Activated CD4-positive, alpha-beta T cell treated with anti-CD3 and anti-CD28 coated beads, Interleukin-2, Interleukin-4, amounts not matched to agents 100 ng/mL and 50 ng/mL, durations not matched to agents 16 hours and 8 hours (primary cell): ENCODE measurements around the gene PLA2G6.
A peak's percentile ranks its signal among the peaks of the same experiment; 100 is the strongest.

Experiments used
- DNase-seq: peaks from one replicate; pipeline ENCODE4 v3.0.0-alpha.2; 2020; ENCODE audit warnings: low spot score

PLA2G6 gene

DNA sequence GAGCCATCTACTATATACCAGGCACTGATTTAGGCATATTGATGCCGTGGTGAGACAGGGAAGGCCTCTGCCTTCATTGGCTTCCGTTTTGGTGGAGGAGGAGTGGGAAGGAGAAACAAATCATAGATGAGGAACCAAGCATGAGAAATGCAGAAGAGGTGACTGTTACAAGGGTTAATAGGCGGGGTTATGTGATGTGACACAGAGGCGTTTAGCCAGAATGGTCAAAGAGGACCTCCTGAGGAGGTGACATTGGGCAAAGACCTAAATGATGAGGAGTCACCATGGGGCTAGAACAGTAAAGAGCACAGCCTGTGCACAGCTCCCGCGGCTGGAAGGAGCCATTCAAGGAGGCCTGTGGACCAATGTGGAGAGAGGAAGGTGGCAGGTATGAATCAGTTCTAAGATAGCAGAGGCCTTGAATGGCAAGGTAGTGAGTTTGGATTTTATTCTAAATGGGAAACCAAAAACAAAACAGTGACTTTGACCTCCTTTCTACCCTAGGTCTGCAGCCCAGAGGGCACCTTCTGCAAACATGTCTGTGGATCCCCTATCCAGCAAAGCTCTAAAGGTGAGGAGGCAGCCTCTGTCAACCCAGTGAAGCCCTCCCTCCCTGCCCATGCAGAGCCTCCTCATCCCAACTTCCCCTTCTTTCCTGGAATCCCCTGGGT is 31.8 kb upstream of the PLA2G6 start:
- DNase-seq: no peak

DNA sequence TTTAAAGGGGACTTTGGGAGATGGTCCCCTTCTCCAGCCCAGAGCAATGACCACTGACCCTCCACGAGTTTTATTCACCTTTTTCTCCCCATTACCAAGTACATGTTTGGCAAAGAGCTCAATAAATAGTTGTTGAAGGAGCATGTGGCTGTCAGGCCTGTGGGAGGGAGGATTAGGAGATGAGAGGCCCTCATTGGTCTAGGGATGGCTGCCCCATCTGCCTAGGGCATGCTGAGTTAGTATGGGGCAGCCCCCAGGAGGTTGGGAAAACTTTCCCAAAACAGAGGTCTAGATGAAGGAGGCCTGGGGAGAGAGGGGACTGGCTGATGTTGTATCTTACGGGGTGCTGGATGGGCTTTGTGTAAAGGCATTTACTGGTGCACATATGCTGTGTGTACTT is 30.8 kb upstream of the PLA2G6 start:
- DNase-seq: no peak

DNA sequence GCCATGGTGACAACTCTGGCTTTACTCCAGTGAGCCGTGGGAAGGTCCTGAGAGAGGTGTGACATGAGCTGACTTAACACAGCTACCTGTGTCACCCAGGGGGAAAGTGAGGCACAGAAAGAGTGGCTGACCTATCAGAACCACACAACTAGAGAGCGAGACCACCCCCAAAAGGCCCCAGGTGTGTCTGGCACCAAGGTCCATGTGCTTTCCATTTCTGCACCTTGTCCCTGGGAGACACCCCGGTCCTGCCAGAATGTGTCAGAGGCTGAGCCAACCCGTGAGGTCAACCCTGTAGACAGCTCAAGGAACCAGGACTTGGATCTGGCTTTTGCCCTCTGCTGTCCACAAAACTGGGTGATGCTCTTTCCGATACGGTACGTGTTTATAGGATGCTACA is 29.9 kb upstream of the PLA2G6 start:
- no peak for DNase-seq

DNA sequence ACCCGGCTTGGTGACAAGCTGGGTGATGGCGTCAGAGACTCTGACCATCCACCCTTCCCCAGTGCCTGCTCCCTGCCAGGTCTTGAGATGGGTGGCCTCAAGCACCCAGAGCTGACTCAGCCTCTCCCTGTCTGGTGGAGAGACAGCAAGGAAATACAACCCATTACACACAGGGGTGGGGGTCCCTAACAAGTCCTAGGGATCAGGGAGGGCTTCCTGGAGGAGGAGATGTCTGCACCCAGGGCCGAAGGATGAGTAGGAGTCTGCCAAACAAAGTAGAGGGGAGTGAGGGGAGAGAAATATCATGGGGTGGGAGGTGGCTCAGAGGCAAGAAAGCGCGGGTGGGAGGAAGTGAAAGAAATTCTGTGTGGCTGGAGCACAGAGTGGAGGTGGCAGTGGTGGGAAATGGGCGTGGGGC is 26.9 kb upstream of the PLA2G6 start:
- no peak for DNase-seq

DNA sequence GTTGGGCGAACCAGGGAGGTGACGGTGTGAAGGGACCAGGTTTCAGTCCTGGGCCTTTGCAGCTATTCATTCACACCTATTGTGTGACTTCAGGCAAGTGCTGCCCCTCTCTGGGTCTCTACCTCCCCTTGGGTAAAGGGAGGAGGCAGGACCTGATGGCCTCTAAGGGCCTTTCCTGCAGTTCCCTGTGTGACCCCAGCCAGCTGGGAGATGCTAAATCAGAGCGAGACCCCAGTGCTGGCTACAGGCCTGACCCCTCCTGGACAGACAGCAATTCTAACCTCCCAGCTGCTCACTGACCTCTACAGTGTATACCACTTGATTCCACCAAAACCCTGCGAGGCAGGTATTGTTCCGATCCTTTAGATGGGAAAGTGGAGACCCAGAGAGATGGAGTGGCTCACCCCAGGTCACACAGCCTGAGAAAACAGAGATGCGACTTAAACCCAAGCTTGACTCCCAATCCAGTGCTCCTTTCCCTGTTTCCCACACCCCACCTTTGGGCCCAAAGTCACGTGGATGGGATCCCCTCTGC is 26.3 kb upstream of the PLA2G6 start:
- DNase-seq: no peak

DNA sequence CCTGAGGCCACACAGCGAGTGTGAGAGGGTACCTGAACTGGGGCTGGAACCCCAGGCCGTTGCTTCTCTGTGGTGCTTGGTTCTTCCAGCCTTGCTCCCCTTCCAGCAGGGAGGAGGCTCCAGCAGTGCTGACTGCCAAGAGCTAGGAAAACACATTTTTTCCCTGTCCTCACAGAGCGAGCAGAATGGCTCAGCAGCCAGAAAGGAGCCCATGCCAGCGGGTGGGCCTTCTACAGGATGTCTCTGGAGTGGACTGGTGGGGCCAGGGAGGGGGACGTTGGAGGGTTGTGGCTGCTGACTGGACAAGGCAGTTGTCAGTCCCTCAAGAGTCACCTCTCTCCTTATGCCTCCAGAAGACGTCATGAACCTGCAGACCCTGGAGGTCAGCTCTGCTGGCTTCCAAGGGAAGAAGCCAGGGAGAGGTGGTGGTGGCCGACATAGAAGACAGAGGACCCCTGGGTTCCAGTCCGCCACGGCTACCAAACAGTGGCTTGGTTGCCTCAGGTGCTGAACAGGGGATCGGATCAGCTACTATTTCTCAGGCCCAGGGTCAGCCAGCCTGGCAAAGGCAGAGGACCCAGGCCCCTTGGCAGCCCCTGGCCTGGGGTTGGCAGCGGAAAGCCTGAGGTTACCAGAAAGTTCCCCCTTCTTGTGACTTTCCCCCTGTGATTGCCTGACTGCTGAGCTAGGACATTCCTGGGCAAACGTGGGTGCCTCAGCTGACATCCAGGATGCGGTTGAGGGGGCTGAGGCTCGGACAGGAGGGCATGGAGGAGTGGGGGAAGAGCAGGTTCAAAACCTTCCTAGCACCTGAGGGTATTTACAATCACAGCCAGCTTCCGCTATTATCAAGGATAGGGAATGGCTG is 23.9 kb upstream of the PLA2G6 start:
- no peak for DNase-seq

DNA sequence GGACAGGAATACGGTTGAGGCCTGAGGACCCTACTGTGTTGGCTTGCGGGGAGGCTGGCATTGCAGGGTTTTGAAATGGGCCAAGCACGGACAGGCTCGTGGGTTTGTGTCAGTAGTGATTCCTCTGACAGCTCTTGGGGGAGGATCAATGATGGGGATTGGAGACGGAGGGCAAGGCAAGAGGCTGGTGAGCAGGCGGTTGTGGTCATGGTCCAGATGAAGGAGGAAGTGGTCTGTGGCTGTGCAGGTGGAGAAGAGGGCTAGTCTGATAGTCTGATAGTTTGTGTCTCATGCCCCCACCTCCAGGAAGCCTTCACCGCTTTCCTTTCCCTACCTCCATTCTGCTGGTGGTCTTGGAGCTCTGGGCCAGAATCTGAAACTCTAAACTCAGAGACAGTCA is 23.2 kb upstream of the PLA2G6 start:
- no peak for DNase-seq

DNA sequence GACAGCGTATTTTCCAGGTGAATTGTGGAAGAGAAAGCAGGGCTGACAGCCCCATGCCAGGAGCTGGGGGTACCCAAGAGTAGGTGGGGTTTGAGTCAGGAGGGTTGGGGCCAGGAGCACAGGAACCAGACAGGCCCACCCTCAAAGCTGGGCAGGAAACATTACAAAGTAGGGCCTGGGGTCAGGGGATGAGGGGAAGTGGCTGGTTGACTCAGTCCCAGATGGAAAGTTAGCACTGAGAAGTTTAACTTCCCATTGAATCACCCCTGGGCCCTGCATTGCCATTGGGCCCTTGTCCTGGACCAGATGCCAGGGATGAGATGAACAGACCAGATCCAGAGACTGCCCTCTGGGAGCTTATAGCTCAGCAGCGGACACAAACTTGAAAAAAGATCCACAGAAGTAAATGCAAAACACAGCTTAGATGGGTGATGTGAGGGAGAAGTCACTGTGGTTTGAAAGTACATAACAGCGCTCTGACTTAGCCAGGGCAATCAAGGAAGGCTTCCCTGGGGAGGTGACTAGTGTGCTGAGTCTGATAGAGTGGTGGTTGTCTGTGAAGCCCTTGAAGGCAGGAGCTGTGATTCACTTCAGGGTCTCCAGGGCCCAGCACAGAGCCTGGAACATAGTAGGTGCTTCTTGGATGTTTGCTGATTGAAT is 22.4 kb upstream of the PLA2G6 start:
- DNase-seq: no peak

DNA sequence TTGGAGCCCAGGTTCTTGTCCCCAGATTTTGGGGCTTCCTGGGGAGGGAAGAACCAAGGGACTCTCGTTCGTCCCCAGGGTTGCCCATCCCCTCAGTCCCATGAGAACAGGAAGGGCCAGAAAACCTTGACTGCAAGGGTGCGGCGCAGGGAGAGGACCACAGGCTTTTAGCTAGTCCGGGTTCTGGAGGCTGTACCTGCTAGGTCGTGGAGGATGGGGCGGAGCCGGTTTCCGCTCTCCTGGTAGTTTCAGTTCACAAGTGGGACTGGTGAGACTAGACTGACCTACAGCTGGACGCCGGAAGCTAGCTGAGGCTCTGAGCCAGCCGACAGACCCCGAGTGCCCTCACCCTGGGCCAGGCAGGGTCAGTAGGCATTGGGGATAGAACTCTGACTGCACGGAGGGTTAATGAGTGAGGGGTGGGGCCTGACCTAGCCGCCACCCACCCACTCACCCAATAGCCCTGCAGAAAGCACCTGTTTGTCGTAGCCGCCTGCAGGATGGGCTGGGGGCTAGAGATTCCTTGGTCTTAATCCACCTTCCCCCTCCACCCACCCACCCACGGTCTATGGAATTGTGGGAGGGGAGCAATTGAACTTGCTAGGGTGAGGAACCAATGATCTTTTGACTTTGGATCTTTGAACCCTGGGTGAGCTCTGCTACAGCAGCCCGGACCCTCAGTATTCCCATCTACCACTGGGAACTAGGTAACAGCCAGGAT is 21.6 kb upstream of the PLA2G6 start:
- no peak for DNase-seq

DNA sequence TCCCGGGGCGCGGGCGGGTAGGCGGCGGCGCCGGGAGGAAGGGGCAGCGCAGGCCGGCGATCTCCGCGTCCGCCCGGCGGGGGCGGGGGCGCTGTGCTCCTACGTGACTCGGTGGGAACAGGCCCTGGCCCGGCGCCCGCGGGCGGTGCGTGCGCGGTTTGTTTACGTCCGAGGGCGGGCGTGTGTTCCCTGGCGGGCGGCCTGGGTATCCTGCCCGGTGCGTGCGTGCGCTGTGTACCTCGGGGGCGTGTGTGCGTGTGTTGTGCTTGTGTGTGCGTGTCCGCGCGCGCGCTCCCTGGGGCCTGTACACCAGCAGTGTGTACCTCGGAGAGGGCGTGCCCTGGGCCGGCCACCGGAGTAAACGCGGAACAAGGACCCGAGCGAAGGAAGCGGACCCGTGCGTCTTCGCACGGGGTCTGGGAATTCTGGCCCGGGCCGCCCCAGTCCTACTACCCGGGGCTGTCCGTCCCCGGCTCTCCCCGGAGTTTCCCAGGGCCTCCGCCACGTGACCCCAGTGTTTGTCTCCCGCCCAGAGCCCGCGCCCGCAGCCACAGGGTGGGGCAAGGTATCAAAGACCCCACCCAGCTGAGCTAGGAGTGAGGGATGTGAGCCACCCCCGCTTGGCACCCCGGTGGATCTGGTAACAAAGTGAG is 20.9 kb upstream of the PLA2G6 start:
- no peak for DNase-seq

DNA sequence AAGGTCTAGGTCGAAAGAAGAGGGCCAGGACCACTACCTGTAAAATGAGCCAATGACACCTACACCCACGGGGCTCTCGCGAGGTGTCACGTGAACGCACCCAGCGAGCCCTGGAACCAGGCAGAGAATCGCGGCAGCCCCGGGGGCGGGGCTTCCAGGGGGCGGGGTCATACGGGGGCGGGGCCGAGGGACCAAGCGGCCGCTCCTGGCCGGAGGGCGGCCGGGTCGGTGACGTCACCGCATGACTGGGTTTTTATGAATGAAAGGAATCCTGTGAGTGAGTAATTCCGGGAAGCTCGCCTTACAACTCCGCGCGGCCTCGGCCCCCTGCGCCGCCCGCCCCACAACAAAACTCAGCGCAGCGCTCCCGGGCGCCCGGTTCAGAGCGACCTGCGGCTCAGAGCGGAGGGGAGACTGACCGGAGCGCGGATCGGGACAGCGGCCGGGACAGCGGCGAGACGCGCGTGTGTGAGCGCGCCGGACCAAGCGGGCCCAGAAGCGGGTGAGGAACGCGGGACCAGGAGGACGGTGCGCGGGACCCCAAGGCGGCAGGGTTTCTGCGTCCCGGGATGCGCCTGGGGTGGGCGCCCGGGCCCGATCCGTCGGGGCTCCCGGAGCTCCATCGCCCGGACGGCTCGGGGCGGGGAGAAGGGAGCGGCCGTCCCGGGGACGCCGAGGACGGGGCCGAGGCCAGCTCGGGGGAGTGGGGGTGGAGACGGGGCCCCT is 20.2 kb upstream of the PLA2G6 start, which contains the start of gene MAFF:
Gene MAFF (plus strand): TSS at position 284 of the 726 bp plus-strand sequence. CDS start 11,860 bp downstream, outside the sequence.
- DNase-seq: peak; percentile 96

DNA sequence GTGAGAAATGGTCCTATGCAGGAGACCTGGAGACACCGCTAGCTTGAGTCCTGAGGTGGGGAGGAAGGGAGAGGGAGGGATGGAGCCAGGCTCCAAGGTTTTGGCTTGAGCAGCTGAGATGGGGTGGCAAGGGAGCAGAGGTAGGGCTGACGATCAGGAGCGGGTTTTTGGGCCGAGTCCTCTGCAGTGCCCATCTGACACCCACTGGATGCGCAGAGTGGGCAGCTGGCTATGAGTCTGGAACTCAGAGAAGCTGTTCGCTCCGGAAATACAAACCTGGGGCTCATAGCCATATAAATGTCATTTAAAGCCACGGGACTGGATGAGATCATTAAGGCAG is 19.7 kb upstream of the PLA2G6 start:
- DNase-seq: no peak

DNA sequence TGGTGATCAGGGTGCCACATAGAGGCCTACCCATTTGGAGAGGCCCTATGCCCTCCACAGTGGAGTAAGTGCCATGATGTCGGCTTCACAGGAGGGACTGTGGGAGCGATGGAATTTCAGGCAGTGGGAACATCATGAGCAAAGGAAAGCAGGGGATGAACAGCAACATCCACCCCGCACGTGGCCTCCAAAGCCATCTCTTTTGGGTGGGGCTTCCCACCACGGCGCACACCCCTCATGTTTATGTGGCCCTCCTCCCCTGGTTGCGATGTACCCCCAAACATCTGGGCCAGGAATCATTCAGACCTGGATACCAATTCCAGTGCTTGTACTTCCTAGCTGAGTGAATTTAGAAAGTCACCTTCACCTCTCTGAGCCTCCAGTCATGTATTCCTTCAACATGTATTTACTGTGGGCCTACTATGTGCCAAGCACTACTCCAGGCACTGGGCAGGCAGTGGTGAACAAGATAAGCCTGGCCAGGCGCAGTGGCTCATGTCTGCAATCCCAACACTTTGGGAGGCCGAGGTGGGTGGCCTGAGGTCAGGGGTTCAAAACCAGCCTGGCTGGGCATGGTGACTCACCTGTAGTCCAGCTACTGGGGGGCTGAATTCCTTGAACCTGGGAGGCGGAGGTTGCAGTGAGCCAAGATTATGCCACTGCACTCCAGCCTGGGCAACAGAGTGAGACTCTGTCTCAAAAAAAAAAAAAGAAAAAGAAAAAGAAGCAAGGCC is 18.4 kb upstream of the PLA2G6 start:
- no peak for DNase-seq

DNA sequence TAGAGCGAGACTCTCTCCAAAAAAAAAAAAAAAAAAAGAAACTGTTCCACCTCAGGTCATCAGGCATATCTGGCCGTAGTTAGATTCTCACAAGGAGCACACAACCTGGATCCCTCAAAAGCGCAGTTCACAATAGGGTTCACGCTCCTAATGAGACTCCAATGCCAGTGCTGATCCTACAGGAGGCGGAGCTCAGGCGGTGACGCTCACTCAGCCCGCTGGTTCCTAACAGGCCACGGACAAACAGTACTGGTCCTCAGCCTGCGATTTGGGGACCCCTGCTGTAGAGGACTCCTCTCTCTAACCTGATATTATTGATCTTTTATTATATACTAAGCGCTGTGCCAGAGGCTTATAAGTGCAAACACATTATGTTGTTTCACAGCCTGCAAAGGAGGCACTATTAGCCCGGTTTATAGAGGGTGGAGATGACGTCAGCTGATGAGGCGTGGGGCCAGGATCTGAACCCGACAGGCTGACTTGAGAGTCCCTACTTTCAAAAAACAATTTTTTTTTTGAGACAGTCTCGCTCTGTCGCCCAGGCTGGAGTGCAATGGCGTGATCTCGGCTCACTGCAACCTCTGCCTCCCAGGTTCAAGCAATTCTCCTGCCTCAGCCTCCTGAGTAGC is 15.3 kb upstream of the PLA2G6 start:
- no peak for DNase-seq

DNA sequence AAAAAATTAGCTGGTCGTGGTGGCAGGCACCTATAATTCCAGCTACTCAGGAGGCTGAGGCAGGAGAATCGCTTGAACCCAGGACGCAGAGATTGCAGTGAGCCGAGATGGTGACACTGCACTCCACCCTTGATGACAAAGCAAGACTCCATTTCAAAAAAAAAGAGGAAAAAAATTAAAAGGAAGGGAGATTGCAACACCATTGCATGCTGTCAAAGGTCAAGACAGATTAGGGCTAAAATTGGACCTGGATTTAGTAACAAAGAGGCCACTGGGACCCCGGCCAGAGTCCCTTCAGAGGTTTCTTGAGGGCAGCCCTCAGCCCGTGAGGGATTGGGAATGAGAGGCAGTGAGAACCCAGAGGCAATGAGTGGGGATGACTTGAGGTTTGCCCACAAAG is 11.9 kb upstream of the PLA2G6 start:
- DNase-seq: no peak

DNA sequence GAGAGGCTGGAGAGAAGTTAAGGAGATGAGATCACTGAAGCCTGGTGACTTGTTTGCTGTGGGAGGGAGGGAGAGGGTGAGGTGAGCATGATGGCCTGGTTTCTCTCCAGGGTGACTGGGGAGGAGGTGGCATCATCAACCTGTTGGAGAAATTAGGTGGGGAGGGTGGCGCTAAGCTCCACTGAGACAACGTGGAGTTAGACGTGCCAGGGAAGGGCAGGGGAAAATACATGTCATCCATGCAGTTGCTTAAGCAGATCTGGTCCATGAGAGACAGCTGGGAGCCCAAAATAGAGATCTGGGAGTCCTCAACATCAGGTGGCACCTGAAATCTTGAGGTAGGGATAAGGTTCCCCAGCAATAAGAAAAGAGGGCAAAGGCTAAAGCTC is 10.8 kb upstream of the PLA2G6 start:
- DNase-seq: no peak

DNA sequence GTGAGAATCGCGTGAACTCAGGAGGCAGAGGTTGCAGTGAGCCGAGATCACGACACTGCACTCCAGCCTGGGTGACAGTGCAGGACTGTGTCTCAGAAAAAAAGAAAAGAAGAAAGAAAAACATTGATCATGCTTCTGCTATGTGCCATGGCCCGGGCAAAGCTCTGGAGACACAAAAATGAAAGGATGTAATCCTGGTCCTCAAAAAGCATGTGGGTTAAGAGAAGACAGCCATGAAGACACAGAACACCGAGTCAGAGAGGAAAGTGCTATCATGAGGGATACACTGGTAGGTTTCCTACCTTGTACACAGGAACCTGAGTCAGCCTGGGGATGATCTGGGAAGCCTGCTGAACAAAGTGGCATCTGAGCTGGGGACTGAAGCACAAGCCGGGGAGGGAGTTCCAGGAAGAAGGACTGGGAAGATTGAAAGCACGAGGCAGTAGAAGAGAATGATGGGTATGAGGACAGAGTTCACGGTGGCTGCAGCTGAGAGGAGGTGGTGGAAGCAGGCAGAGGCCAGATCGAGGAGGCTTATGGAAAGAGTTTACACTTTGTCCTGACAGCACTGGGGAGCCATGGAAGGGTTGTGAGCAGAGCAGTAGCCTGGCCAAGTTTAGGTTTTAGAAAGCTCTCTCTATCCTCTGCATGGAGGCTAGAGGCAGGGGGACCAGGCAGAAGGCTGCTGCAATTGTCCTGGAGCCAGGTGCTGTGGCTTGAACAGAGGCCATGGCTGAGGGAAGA is 10.3 kb upstream of the PLA2G6 start:
- no peak for DNase-seq

DNA sequence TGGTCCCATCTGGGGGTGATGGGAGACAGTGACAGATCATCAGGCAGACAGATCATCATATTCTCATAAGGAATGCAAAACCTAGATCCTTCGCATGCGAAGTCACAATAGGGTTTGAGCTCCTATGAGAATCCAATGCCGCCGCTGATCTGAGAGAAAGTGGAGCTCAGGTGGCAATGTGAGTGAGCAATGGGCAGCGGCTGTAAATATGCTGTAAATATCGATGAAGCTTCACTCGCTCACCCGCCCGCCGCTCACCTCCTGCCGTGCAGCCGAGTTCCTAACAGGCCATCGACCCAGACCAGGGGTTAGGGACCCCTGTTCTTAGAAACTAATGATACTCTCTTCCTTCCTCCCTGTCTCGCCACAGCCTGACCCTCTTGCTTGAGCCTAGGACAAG is 9.4 kb upstream of the PLA2G6 start:
- DNase-seq: no peak

DNA sequence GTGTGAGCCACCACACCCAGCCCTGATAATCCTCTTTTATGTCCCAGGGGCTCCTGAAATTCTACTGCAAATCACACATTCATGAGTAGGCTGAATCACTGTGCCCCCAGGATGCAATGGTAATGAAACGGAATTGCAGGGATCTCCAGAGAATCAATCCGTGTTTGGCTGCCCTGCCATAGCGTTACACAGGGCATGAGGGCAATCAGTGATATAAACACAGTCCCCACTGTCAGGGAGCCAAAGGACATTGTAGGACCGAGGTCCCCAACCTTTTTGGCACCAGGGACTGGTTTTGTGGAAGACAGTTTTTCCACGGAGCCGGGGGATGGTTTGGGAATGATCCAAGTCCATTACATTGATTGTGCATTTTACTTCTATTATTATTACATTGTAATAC is 9.0 kb upstream of the PLA2G6 start:
- DNase-seq: no peak
